SK-N-SH (cell line): ENCODE measurements around the gene OVAAL.

Experiments used
- TAF1 ChIP-seq: IDR thresholded peaks from 2 replicates; pipeline ENCODE4 v1.6.1; 2012; ENCODE audit warnings: low read depth, mild to moderate bottlenecking, low read length, moderate library complexity, borderline replicate concordance
- TF ChIP-seq, protein P1 (sequence below): fragments of 200-600 bp; sonication (generic); IDR thresholded peaks from 2 replicates; pipeline ENCODE4 v1.6.1; 2017; ENCODE audit warnings: antibody characterized with exemption, mild to moderate bottlenecking, moderate library complexity

DNA sequence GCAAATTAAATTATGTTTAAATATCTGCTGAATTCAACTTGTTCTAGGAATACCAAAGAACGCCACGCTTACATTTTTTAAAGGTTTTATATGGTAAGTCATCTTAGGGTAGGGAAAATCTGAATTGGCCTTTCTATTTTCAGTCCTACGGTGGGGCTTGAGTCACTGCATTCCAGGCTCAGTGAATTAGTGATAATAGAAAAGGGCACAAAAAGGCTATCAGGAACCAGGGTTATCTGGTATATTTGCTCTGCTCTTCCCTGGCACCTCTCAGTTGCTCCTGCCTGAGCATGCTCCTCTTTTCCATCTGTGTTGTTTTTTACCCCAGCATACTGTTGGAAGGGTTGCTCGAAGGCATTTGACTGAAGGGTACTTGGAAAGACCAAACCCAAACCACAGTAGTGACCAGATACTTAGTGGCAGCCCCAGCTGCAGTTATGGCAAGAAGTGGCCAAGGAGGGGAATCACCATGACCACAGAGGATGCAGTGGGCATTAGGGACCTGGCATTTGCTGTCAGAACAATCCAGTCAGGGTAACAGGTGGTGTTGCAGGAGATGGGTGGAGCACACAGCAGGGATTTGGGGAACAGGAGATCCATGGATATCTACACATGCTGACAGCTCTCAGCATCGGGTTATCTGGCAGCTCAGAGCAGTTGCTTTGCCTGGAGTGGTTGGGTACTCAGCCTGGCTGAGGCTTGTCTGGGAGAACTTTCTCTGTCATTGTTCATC is 2.3 kb downstream of the OVAAL start:
- TF ChIP-seq TAF1: no peak
- TF ChIP-seq, protein P1, sequence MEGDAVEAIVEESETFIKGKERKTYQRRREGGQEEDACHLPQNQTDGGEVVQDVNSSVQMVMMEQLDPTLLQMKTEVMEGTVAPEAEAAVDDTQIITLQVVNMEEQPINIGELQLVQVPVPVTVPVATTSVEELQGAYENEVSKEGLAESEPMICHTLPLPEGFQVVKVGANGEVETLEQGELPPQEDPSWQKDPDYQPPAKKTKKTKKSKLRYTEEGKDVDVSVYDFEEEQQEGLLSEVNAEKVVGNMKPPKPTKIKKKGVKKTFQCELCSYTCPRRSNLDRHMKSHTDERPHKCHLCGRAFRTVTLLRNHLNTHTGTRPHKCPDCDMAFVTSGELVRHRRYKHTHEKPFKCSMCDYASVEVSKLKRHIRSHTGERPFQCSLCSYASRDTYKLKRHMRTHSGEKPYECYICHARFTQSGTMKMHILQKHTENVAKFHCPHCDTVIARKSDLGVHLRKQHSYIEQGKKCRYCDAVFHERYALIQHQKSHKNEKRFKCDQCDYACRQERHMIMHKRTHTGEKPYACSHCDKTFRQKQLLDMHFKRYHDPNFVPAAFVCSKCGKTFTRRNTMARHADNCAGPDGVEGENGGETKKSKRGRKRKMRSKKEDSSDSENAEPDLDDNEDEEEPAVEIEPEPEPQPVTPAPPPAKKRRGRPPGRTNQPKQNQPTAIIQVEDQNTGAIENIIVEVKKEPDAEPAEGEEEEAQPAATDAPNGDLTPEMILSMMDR: no peak
